K562 (cell line): ENCODE data around the gene KATNB1. TPM values are rescaled to one million over a fixed set of nuclear protein-coding genes. Genes with fewer than 3 reads are reported as not detected.

Experiments
- ATAC-seq: fragments of 200-7000 bp; cut with Tn5 transposase; 3 replicates; pipeline ENCODE4 v1.9.1; 2020; ENCODE audit warnings: moderate library complexity
- BruUV-seq: library from RNA; stranded (reverse); fragments of 400-500 nt; replicated peaks from 2 replicates; lab custom pipeline; 2021; lab: Mats Ljungman, UMichigan
- CTCF ChIA-PET: fragments of 300-600 bp; formaldehyde crosslinking; extraction: SDS; loops from one replicate; lab custom pipeline; 2021; ENCODE audit warnings: low intra/inter-chr PET ratio; lab: Yijun Ruan, JAX
- POLR2A ChIA-PET: fragments of 300-600, 350-650 bp; sonication (Branson Sonifier 250); formaldehyde crosslinking; extraction: SDS; loops from one replicate; lab custom pipeline; 2021; ENCODE audit warnings: antibody characterized with exemption, inconsistent platforms; lab: Yijun Ruan, JAX
- DNase-seq, 4 experiments: peaks; one replicate each; pipeline versions ENCODE4 v3.0.0 to v3.0.0-alpha.2; 2011 to 2018; ENCODE audit warnings: low spot score in 3 of 4, mixed read lengths in 3 of 4; ENCODE audit errors: extremely low read depth in 1 of 4
- FAIRE-seq: peaks from 2 replicates; lab custom pipeline; 2011; peaks lifted over from hg19 to GRCh38; lab: Jason Lieb, UNC
- H2AFZ ChIP-seq: 2 replicates; pipeline ENCODE4 v1.6.0; 2011; ENCODE audit warnings: low read depth, low read length, control low read depth, inconsistent platforms
- H3K27ac ChIP-seq: fragments of 200-600 bp; 3 replicates; pipeline ENCODE4 v1.8.0; 2011; ENCODE audit warnings: low read depth, mild to moderate bottlenecking, control low read depth, inconsistent platforms, low read length, moderate library complexity, mixed read lengths; ENCODE audit errors: extremely low read depth
- H3K27me3 ChIP-seq, 2 experiments: fragments of 300-600 bp in 1 of 2; 2 replicates in 1 of 2; 3 replicates in 1 of 2; pipeline versions ENCODE4 v1.6.0 to v1.8.0; 2011; ENCODE audit warnings: inconsistent platforms in 2 of 2, low read length in 2 of 2, mild to moderate bottlenecking in 1 of 2, mixed read lengths in 1 of 2, moderate library complexity in 1 of 2; ENCODE audit not compliant: control insufficient read depth in 2 of 2, insufficient read depth in 2 of 2
- H3K36me3 ChIP-seq: fragments of 300-600 bp; 3 replicates; pipeline ENCODE4 v1.8.0; 2011; ENCODE audit warnings: mild to moderate bottlenecking, low read length, inconsistent platforms; ENCODE audit not compliant: control insufficient read depth, insufficient read depth
- H3K4me1 ChIP-seq, 2 experiments: fragments of 200-600 bp in 1 of 2; replicated peaks in 1 of 2; 2 replicates in 1 of 2; 3 replicates in 1 of 2; pipeline versions ENCODE4 v1.5.1 to v1.8.0; 2011; ENCODE audit warnings: inconsistent platforms in 2 of 2, low read length in 2 of 2, mild to moderate bottlenecking in 1 of 2, mixed read lengths in 1 of 2, moderate library complexity in 1 of 2; ENCODE audit not compliant: control insufficient read depth in 2 of 2, insufficient read depth in 2 of 2
- H3K4me2 ChIP-seq: 2 replicates; pipeline ENCODE4 v1.6.1; 2011; ENCODE audit warnings: low read length, control low read depth, inconsistent platforms, mixed read lengths; ENCODE audit not compliant: insufficient read depth
- H3K4me3 ChIP-seq: fragments of 200-600 bp; sonication (generic), shearing (Covaris generic); 2 replicates; pipeline ENCODE4 v1.5.1; 2016; ENCODE audit warnings: control low read depth, inconsistent platforms
- H3K79me2 ChIP-seq: fragments of 200-600 bp; 3 replicates; pipeline ENCODE4 v1.8.0; 2011; ENCODE audit warnings: low read length, inconsistent platforms; ENCODE audit not compliant: control insufficient read depth, insufficient read depth
- H3K9ac ChIP-seq, 2 experiments: 2 replicates each; pipeline versions ENCODE4 v1.6.0 to v1.6.1; 2011; ENCODE audit warnings: low read depth in 2 of 2, low read length in 2 of 2, control low read depth in 1 of 2, inconsistent platforms in 1 of 2, mild to moderate bottlenecking in 1 of 2, mixed read lengths in 1 of 2; ENCODE audit not compliant: insufficient read depth in 1 of 2
- H3K9me1 ChIP-seq: one replicate; pipeline ENCODE4 v1.6.0; 2011; ENCODE audit warnings: inconsistent platforms, mild to moderate bottlenecking, low read length, moderate library complexity; ENCODE audit not compliant: control insufficient read depth, insufficient read depth
- H3K9me3 ChIP-seq: replicated peaks from 2 replicates; pipeline ENCODE4 v1.5.1; 2011; ENCODE audit warnings: low read depth, low read length, inconsistent platforms; ENCODE audit not compliant: control insufficient read depth, insufficient read depth
- H4K20me1 ChIP-seq: replicated peaks from 2 replicates; pipeline ENCODE4 v1.6.1; 2011; ENCODE audit warnings: low read length, inconsistent platforms, mixed read lengths; ENCODE audit not compliant: control insufficient read depth, insufficient read depth
- ZNF398 ChIP-seq: fragments of 250-450 bp; sonication (Bioruptor Pico); IDR thresholded peaks from 2 replicates; pipeline ENCODE4 v1.8.0; 2021; ENCODE audit warnings: moderate library complexity, mild to moderate bottlenecking, inconsistent platforms
- ZNF589 ChIP-seq: fragments of 200-800 bp; sonication (Bioruptor generic); IDR thresholded peaks from 2 replicates; pipeline ENCODE4 v1.6.1; 2016; ENCODE audit warnings: low read depth, missing genetic modification characterization, missing compliant biosample characterization
- WGBS: fragments of 100-300 bp; shearing (Covaris generic); methylation state at CpG from one replicate; pipeline ENCODE4 v1.1.6; 2016; ENCODE audit warnings: low coverage, mixed read lengths; ENCODE audit not compliant: insufficient coverage; ENCODE audit errors: missing lambda C conversion rate; 5-methylcytosine and 5-hydroxymethylcytosine counted together
- in situ Hi-C: fragments of 300-500 bp; cut with MboI; formaldehyde crosslinking; loops from 4 replicates; pipeline ENCODE4 v1.15.0; 2018; ENCODE audit warnings: inconsistent platforms, mixed read lengths
- intact Hi-C: fragments of 100-400 bp; cut with micrococcal nuclease; formaldehyde crosslinking; loops from 2 replicates; pipeline ENCODE4 v1.14.2; 2022
- polyA plus RNA-seq, 8 experiments: library from polyadenylated mRNA; depleted of rRNA in 4 of 8; stranded (reverse) in 5 of 8; unstranded in 3 of 8; fragments of >200 nt; fragmentation: Nextera tagmentation in 2 of 8; fragmentation: Illumina TruSeq in 1 of 8; extraction: Ambion mirVana in 2 of 8; extraction: Trizol in 1 of 8; gene quantifications; 2 replicates each; pipeline versions ENCODE4 v1.2.1 to v1.2.3, GENCODE V29; 2011 to 2014; ENCODE audit warnings: inconsistent platforms in 1 of 8, missing spikeins in 1 of 8
- total RNA-seq, 7 experiments: library from RNA; depleted of rRNA in 6 of 7; stranded (reverse); fragments of >200 nt in 6 of 7; fragmentation: Illumina TruSeq in 2 of 7; extraction: Trizol in 2 of 7; gene quantifications; 2 replicates each; pipeline versions ENCODE4 v1.2.1 to v1.2.3, GENCODE V29; 2011 to 2021; ENCODE audit warnings: low replicate concordance in 1 of 7

KATNB1 gene
- total and polyA plus RNA-seq, 9 of the 15 experiments (the other 6 are each of a cell fraction or from before 2014, with no cell fraction given) = 1.2 to 52.6 (median 21.9) TPM

GRCh38 chr16:57791195-57791892 lies 55.8 kb downstream of the KATNB1 start:
- DNase-seq (no peak), FAIRE-seq (no peak)
- in situ Hi-C loops = no loop called here
- CTCF ChIA-PET = no interaction called here
- Histone ChIP-seq H3K9me3 (no peaks in the 10 kb centered on the region), H3K79me2 (peaks cover 4% of the 10 kb centered on the region; the same call in 1 of the 3 replicates), H3K4me2 (no peak overlapping the region), H3K36me3 (peaks cover 76% of the 10 kb centered on the region; the same call in 2 of the 3 replicates), H3K9ac (no peak overlapping the region)
- POLR2A ChIA-PET = interaction anchor here (0.6 kb wide), 1 partner anchor 56 kb away, joined by 3 read pairs; the partner anchor contains the start of gene KATNB1
- TF ChIP-seq ZNF398 (CRISPR knock-in tag) (no peak), ZNF589 (CRISPR knock-in tag) (no peak)
- TF ChIP-seq, all 486 proteins: peak for 0
- Histone ChIP-seq H3K4me3 (no peak overlapping the region), H2AFZ (no peak overlapping the region), H4K20me1 (no peaks in the 10 kb centered on the region), H3K4me1 (peaks cover 0 to 33% of the 10 kb centered on the region in 2 experiments; a peak in 2 of 5 replicates), H3K9me1 (no peaks in the 10 kb centered on the region), H3K27ac (no peak overlapping the region), H3K27me3 (no peaks in the 10 kb centered on the region)
- no peak for ATAC-seq
- BruUV-seq = no TSS peak
- WGBS = 73% methylated on average over 12 of the region's 13 CpGs
- intact Hi-C loops = no loop called here
